ENCODE measurements around the gene CNN2. TPM values are rescaled to one million over a fixed set of nuclear protein-coding genes. Genes with fewer than 3 reads are reported as not detected.
A peak's percentile ranks its signal among the peaks of the same experiment; 100 is the strongest.

CNN2 gene
- total RNA-seq, 1 donor from 2014 or later: 314 TPM

- no peak for TF ChIP-seq CTCF (IDR thresholded peaks at IDR 0.05; ENCODE audit: insufficient read depth, low read length, poor library complexity, severe bottlenecking)
- Histone ChIP-seq H3K36me3 (ENCODE audit: control insufficient read depth, insufficient read depth, low read length) (no peaks in the 10 kb centered on the region), H3K27me3 (ENCODE audit: control insufficient read depth, insufficient read depth, low read length) (peaks cover 58% of the 10 kb centered on the region), H3K4me3 (ENCODE audit: low read depth, low read length) (no peak overlapping the region)
- no peak for DNase-seq (ENCODE audit: low read depth)
Measured at GRCh38 chr19:998064-998463, 28.3 kb upstream of the CNN2 start.

GRCh38 chr19:999379-999719, 27.1 kb upstream of the CNN2 start:
- DNase-seq (ENCODE audit: low read depth): no peak
- TF ChIP-seq CTCF (IDR thresholded peaks at IDR 0.05; ENCODE audit: insufficient read depth, low read length, poor library complexity, severe bottlenecking): no peak
- Histone ChIP-seq H3K4me3 (ENCODE audit: low read depth, low read length) (no peak overlapping the region), H3K27me3 (ENCODE audit: control insufficient read depth, insufficient read depth, low read length) (peaks cover 67% of the 10 kb centered on the region), H3K36me3 (ENCODE audit: control insufficient read depth, insufficient read depth, low read length) (no peaks in the 10 kb centered on the region)

GRCh38 chr19:1000095-1000494, 26.3 kb upstream of the CNN2 start, which contains the start of gene GRIN3B:
TSS of gene GRIN3B (plus strand) at chr19:1000419. CDS start at chr19:1000438, 19 bp downstream.
- peak within 1 kb of the TSS; percentile 10 for H3K4me3 ChIP-seq (ENCODE audit: low read depth, low read length)
- H3K27me3 ChIP-seq (ENCODE audit: control insufficient read depth, insufficient read depth, low read length): peaks cover 71% of the 10 kb centered on the region
- TF ChIP-seq CTCF (IDR thresholded peaks at IDR 0.05; ENCODE audit: insufficient read depth, low read length, poor library complexity, severe bottlenecking): peak; percentile 60
- H3K36me3 ChIP-seq (ENCODE audit: control insufficient read depth, insufficient read depth, low read length): no peaks in the 10 kb centered on the region
- DNase-seq (ENCODE audit: low read depth): no peak

- Histone ChIP-seq H3K27me3 (ENCODE audit: control insufficient read depth, insufficient read depth, low read length) (peaks cover 67% of the 10 kb centered on the region), H3K36me3 (ENCODE audit: control insufficient read depth, insufficient read depth, low read length) (no peaks in the 10 kb centered on the region), H3K4me3 (ENCODE audit: low read depth, low read length) (peak overlapping the region; percentile 10)
- TF ChIP-seq CTCF (IDR thresholded peaks at IDR 0.05; ENCODE audit: insufficient read depth, low read length, poor library complexity, severe bottlenecking): no peak
- DNase-seq (ENCODE audit: low read depth): no peak
Measured at GRCh38 chr19:1000591-1001537, 25.5 kb upstream of the CNN2 start.

- Histone ChIP-seq H3K4me3 (ENCODE audit: low read depth, low read length) (no peak overlapping the region), H3K27me3 (ENCODE audit: control insufficient read depth, insufficient read depth, low read length) (peaks cover 60% of the 10 kb centered on the region)
- DNase-seq (ENCODE audit: low read depth): no peak
Measured at GRCh38 chr19:1001538-1002166, 24.8 kb upstream of the CNN2 start.

More at GRCh38 chr19:1001538-1002166, 24.8 kb upstream of the CNN2 start:
- H3K36me3 ChIP-seq (ENCODE audit: control insufficient read depth, insufficient read depth, low read length): no peaks in the 10 kb centered on the region
- peak; percentile 92 for TF ChIP-seq CTCF (IDR thresholded peaks at IDR 0.05; ENCODE audit: insufficient read depth, low read length, poor library complexity, severe bottlenecking)

Data from kidney epithelial cell (primary cell).